HG03460 (cell line): ENCODE measurements around the gene PHF14.
"Not testable (repeated sequence)": the region's sequence is repeated elsewhere in the genome, so short reads cannot be mapped to it uniquely, and the experiment has no call there.

Source experiments
- ATAC-seq: cut with Tn5 transposase; IDR thresholded peaks from one replicate; pipeline ENCODE4 v1.9.1; 2021; ENCODE audit not compliant: unreplicated experiment

Gene PHF14

DNA sequence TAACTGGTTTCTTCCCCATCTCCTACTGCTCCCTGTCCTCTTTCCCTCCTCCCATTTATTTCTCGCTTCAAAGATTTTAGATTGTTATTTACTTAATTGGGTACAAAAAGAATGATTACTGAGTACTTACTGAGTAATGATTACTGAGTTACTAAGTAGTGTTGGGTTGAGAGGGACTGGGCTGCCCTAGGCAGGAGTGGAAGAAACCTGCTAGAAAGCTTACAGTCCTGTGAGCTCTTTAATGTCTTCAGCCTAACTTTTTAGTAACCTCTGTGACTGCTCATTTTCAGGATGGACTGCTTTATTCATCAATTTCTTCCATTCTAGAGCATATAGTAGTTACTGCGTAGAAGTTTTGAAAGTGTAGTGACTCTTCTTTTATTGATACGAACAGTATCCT is 7.6 kb downstream of the PHF14 start:
- no peak for ATAC-seq

DNA sequence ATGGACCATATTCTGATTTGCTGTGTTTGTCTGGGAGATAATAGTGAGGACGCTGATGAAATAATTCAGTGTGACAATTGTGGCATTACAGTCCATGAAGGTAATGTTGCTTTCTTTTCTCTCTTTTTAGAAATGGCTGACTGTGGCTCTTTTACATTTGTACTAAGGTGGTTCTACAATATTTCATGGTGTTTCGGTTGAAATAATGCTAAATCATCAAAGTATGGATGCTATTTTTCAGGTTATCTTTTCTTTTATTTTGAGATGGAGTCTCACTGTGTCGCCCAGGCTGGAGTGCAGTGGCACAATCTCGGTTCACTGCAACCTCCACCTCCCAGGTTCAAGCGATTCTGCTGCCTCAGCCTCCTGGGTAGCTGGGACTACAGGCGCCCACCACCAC is 17.1 kb downstream of the PHF14 start:
- not testable (repeated sequence) for ATAC-seq

DNA sequence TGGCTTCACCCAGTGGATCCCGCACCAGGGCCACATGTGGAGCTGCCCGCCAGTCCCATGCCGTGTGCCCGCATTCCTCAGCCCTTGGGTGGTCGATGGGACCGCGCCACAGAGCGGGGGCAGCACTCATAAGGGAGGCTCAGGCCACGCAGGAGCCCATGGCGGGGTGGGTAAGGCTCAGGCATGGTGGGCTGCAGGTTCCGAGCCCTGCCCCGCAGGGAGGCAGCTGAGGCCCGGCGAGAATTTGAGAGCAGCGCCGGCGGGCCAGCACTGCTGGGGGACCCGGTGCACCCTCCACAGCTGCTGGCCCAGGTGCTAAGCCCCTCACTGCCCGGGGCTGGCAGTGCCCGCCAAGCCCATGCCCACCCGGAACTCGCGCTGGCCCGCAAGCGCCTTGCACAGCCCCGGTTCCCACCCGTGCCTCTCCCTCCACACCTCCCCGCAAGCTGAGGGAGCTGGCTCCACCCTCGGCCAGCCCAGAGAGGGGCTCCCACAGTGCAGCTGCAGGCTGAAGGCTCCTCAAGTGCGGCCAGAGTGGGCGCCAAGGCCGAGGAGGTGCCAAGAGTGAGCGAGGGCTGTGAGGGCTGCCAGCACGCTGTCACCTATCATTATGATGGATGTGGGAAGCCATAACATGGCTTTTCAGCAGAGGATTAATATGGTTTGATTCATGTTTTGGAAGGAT is 22.0 kb downstream of the PHF14 start:
- not testable (repeated sequence) for ATAC-seq

DNA sequence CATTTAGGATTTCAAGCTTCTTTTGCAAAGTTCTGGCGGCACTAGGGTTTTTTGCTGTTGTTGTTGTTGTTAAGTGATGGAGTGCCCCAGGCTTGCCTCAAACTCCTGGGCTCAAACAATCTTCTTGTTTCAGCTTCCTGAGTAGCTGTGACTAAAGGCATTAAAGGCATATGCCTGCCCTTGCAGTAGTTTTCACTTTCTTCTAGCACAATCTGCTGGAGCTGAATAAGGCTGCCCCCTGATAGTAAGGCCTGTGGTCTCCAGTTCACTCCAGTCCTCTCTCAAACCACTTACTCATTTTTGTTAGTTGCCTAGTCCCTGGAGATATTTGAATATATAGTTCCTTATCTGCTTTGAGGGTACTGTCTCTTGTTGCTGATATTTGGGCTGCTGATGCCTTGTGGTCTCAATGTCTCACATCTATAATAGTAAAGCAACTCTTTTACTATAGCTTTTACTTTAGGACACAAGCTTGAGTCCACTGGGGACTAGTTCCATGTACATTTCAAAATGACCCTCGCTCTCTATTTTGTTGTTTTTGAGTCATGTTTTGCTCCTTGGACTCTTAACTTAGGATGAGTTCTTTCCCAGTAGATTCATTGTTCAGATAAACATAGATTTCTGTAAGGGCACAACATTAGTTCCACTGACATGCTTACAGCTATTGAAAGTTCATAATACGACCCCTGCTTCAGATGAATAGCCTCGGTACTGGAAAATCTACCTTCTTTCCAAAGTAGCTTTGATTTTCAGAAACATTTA is 25.5 kb downstream of the PHF14 start:
- peak; percentile 62 for ATAC-seq

DNA sequence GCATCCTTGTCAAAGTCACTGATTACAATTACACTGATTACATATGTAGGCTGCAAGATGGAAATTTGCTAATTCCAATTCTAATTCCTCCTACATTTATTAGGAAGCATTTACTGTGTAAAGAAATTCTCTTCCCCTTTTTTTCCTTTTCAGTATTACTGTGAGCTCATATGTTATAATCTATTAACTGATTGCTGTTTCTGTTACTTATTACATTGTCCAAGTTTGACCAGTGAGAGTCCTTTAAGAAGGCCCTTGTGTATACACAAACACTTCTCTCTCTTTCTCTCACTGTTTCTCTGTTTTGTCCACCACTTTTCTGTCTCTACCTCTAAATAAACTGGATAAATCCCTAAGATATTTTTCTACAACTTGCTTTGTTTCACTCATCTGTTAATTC is 31.5 kb downstream of the PHF14 start:
- peak; percentile 73 for ATAC-seq

DNA sequence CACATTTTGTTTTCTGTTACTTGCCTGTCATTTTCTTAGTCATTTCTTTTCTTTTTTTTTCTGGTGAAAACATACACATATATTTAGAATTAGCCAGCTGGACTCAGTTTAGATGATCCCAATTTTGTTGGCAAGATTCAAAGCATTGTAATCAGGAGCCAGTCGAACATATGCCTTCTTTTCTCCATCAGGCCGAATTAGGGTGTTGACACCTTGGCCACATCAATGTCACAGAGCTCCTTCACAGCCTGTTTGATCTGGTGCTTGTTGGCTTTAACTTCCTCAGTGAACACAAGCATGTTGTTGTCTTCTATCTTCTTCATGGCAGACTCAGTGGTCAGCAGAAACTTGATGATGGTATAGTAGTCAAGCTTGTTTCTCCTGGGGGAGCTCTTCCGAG is 32.6 kb downstream of the PHF14 start:
- ATAC-seq, result no peak

DNA sequence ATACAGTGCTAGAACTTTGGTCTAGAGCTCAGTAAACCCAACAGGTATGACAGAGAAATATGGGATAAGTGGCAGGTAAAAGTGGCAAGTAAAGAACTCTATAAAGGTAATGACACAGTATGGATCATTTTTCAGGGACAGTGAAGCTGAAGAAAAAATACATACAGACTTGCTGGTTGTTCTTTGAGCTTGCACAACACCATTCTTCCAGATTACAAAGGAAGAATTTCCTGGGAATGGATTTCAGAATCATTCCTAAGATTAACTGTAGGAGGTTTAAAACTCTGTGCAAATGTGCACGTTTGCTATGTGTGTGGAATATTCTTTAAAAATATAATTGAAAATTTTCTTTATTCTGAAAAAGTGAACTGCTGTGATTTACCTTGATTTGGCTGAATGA is 36.0 kb downstream of the PHF14 start:
- ATAC-seq, result no peak

DNA sequence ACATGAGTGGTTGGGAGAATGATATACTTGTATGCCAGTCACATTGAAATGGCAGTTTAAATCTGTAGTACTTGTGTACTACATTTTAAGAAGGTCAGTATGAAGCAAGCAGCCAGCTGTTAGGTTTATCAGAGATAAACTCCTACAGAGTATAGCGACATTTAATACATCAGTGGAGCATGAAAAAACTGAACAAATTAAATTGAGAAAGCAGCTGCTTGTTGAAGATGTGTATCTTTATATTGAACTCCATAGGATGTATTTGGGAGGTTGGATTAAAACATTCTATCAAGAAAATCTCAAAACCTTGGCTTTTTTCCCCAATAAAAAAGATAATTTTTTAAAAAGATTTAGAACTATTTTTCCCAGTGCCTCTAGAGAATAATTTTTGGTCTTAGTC is 47.8 kb downstream of the PHF14 start:
- no peak for ATAC-seq

DNA sequence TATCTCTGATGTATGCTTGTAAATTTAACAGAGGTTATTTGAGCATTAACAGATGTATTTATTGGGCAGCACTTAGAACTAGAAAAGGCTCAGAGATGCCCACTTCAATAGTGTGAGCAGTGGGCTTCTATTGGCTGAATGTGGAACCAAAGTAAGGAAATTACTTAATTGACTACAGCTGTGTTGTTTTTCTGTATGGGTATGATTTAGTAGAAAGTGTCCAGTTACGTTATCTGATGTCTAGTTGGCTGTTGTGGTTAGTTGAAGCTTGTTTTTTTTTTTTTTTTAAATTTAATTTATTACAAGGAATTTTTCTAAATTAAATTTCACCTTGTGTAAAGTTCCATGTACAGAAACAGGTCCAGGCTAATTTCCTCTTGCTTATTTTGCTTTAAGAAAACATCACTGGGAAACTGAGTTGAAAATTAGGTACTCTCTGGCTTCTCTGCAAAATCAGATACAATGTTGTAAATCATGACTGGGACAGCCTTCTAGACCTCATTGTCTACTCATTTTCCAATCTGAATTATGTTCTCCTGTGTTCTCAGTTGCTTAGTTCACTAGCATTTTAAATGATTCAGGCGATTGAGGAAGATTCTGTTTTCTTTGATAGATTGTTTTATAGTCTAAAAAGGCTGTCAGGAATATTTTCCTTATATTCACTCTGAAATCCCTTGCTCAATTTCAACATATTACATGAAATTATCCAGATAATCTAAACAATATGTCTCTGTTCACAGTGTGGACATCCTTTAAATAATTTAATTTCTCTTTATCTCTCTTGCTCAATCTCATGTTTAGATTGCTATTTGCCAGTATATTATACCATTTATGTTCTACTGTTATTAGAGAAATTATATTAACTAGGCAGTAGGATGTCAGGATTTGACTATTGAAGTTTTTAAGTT is 53.0 kb downstream of the PHF14 start:
- ATAC-seq, result no peak

DNA sequence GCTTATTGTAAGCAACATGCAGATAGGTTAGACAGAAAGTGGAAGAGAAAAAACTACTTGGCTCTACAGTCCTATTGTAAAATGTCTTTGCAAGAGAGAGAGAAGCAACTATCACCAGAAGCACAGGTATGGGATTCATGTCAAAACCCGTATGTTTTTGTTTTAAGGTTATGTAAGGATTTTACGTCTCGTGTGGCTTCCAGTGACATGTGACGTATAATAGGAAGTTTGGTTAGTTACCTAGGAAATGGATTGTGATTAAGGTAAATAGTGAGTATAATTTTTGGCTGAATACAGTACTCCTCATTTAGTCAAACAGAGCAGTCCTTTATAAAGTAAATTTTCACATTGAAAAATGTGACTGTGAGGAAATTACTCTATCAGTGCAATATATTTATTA is 62.0 kb downstream of the PHF14 start:
- ATAC-seq, result no peak

DNA sequence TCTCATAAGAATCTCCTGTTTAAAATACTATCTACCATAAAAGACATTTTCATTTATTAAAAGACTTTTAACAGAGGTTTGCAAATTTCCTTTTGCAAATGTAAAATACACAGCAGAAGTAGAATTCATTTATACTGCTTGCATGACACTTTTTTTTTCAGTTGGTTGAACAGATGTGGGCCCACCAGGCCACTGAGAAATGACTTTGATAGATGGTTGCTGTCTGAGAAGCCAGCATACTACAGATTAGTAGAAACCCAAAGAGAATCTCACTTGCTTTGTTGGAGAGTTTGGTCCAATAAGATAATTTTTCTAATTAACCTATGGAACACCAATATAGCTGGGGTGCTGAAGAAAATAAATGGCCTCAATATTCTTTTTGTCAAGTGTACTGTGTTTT is 66.3 kb downstream of the PHF14 start:
- ATAC-seq, result no peak

DNA sequence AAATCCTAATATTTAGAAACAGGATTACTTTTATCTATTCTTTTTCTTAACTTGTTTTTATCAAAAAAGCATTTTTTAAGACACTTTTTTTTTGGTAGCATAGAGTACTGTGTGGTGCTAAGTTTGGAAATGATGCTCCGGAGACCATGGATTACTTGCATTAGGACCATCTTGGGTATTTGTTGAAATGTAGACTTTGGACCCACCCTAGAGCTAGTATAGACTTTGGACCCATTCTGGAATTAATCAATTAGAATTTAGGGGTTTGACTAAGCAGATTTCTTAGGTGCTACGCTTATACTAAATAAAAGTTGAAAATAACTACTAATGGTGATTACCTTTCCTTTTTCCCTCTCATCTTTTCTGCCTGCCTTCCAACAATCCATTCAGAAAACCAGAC is 80.4 kb downstream of the PHF14 start:
- ATAC-seq, result no peak

DNA sequence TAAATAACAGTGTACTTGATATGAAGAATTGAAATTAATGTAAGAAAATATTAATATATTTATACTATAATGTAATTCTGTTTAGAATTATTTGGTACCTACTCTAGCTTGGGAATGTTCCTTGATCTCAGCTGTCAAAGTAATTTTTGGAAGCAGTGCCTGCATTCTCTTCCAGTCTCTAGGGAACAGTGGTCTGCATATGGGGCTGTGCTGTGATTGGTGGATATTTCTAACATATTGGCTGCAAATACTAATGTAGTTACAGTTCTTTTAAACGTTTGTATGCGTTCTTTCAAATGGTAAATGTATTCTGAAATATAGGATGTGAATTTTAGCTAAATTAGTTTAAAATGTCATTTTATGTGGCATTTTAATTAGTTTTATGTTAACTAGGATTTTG is 87.2 kb downstream of the PHF14 start:
- ATAC-seq, result no peak

DNA sequence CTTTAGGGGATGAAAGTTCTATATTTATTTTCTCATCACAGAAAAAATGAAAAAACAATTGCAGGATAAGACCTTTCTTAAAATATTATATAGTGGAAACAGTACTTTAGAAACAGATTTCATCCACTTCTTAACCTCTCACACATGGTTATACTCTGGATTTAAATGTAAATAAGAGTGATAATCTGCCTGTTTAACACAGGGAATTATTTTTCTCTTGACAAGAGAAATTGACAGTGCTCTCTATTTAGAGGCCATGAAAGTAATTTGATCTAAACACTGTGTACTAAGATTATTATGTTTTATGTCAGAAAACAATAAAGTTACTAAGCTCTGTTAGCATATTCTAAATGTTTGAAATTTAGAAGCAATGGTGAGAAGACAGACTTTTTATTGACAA is 88.4 kb downstream of the PHF14 start:
- ATAC-seq, result no peak

DNA sequence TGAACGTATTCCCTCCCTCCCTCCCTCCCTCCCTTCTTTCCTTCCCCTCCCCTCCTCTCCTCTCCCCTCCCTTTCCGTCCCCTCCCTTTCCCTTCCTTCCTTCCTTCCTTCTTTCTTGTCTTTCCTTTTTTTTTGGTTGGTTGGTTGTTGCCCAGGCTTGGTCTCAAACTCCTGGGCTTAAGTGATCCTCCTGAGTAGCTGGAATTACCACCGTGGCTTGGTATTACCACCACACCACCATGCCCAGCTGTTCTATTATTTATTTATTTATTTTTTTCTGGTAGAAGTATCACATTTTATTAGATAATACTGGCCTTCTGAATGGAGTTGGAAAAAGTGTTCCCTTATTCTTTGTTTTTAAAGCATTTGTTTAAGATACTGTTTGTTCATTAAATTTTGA is 95.9 kb downstream of the PHF14 start:
- no peak for ATAC-seq

DNA sequence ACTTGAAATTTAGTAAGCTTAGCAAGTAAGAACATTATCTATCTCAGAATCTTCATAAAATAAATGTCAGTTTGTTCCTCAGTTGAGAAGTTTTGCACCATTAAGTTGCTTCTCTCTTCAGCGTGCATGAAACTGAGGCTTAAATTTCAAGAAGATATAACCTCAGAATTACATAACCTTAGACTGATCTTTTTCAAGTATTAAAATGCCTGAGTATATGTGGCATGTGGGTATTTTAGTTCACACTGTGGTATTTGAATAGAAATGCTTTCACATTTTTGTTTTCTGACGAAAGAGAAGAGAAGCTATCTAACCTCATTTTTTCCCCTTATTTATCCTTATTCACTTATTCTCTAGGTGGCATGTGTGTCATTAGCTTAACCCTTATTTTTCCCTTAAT is 104.1 kb downstream of the PHF14 start:
- ATAC-seq, result no peak

DNA sequence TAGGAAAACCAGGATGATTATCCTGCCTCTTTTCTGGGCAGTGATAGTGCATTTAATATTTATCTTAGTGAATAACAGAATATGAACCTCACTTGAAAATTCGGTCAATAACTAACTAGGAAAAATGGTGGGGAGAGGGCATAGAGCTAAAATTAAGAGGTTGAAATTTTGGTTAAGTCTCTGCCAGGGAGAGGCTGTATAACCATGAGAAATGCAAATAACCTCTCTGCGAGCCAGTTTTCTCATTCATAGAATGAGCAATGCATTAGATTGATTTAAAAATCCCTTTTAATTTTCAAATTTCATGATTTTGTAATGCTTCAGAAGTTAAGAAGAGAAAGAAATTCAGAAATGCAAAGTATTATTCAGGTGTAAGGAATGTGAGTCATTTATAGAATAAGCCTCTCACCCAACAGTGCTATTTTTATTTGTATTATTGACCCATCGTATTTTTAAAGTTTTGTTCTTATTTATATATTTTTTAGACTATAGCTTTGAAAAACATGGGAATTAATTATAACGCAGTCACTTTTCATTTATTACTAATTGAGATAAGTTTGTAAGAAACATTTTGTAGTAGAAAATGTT is 104.7 kb downstream of the PHF14 start:
- no peak for ATAC-seq

DNA sequence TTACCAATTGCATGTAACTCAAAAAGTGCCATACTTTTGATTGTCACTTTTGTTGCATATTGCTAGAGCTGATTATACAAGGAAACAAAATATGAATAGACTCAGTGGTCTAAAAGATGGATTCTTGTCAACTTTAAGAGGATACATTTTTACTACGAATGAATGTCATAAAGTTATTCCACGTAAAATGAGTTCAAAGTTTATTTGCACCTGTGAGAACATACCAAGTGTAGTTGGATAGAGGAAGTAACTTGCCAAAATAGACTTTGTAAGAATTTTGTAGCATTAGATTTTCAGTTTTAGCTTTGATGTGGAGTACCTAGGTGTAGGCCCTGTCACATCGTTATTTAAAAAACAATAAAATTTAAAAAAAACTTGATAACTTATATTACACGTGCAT is 106.2 kb downstream of the PHF14 start:
- no peak for ATAC-seq

DNA sequence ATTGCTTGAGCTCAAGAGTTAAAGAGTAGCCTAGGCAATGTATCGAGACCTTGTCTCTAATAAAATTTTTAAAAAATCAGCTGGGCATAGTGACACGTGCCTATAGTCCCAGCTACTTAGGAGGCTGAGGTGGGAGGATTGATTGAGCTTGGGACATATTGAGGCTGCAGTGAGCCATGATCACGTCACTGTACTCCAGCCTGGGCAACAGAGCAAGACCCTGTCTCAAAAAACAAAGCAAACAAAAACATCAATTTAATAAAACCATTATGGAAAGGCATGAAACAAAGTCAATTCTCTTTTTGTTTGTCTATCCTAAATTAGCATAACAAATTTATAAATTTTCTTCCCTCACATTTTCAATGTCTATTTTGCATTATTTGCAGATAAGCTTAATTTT is 108.4 kb downstream of the PHF14 start:
- no peak for ATAC-seq

DNA sequence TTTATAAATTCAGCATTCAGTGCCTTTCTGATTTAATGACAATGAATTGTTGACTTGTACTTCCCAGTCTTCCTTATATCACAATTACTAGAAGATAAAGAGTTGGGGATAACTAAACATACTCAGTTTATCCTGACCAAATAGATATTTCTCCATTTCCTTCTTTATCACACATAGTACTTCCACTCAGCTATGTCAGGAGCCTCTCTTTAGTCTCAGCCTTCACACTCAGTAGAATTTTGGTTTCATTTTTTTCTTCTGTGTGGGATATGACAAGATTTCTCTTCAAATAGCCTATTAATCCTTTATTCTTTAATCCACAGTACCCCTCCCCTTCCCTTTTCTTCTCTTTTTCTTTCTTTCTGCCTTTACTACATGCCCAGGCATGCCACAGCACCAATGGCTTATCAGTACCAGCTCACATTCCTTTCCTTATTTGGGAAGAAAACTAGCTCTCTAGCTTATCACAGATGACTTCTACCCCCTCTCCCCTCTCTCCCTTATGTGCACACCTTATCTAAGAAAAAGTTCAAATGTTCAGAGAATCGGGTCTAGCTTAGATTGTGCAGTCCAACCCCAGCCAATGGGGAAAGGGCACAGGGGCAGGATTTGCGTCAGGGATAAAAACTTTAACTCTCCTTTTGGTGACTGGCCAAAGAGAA is 109.0 kb downstream of the PHF14 start:
- ATAC-seq, result no peak

DNA sequence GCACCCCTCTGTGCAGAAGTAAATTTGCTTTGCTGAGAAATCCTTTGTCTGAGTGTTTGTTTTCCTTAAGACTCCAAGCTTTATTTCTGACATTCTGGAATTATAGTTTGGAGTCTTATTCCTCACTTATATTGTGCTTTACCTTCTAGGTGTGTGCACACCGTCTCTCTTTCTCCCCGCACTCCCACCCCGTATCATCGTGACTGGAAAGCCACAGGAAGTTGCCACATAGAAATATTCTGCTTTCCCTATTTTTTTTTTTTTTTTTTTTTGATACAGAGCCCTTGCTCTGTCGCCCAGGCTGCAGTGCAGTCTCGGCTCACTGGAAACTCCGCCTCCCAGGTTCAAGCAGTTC is 109.5 kb downstream of the PHF14 start:
- ATAC-seq, result no peak
